Measurements from ENCODE around the gene RTCB.

DNA sequence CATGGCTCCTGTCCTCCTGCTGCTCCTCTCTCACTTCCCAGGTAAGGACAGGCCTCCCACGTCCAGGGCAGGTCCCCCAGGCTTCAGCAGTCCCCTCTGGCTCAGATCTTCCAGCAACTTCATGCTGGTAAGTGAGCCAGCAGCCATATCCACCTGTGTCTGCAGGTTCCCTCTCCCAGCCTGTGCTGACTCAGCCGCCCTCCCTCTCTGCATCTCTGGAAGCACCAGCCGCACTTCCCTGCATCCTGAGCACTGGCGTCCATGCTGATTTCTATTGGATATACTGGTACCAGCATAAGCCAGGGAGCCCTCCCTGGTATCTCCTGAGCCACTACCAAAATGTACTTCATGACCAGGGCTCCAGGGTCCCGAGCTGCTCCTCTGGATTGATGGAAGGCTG lies 35.4 kb downstream of the RTCB start:
- TF ChIP-seq RAD21 (IDR thresholded peaks at IDR 0.05; ENCODE audit: low read depth) (no peak), POLR2AphosphoS5 (IDR thresholded peaks at IDR 0.05; ENCODE audit: low read depth, low read length) (no peak)
- TF ChIP-seq, protein P1, sequence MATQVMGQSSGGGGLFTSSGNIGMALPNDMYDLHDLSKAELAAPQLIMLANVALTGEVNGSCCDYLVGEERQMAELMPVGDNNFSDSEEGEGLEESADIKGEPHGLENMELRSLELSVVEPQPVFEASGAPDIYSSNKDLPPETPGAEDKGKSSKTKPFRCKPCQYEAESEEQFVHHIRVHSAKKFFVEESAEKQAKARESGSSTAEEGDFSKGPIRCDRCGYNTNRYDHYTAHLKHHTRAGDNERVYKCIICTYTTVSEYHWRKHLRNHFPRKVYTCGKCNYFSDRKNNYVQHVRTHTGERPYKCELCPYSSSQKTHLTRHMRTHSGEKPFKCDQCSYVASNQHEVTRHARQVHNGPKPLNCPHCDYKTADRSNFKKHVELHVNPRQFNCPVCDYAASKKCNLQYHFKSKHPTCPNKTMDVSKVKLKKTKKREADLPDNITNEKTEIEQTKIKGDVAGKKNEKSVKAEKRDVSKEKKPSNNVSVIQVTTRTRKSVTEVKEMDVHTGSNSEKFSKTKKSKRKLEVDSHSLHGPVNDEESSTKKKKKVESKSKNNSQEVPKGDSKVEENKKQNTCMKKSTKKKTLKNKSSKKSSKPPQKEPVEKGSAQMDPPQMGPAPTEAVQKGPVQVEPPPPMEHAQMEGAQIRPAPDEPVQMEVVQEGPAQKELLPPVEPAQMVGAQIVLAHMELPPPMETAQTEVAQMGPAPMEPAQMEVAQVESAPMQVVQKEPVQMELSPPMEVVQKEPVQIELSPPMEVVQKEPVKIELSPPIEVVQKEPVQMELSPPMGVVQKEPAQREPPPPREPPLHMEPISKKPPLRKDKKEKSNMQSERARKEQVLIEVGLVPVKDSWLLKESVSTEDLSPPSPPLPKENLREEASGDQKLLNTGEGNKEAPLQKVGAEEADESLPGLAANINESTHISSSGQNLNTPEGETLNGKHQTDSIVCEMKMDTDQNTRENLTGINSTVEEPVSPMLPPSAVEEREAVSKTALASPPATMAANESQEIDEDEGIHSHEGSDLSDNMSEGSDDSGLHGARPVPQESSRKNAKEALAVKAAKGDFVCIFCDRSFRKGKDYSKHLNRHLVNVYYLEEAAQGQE (IDR thresholded peaks at IDR 0.05; ENCODE audit: low read depth) = no peak
- TF ChIP-seq, protein P2, sequence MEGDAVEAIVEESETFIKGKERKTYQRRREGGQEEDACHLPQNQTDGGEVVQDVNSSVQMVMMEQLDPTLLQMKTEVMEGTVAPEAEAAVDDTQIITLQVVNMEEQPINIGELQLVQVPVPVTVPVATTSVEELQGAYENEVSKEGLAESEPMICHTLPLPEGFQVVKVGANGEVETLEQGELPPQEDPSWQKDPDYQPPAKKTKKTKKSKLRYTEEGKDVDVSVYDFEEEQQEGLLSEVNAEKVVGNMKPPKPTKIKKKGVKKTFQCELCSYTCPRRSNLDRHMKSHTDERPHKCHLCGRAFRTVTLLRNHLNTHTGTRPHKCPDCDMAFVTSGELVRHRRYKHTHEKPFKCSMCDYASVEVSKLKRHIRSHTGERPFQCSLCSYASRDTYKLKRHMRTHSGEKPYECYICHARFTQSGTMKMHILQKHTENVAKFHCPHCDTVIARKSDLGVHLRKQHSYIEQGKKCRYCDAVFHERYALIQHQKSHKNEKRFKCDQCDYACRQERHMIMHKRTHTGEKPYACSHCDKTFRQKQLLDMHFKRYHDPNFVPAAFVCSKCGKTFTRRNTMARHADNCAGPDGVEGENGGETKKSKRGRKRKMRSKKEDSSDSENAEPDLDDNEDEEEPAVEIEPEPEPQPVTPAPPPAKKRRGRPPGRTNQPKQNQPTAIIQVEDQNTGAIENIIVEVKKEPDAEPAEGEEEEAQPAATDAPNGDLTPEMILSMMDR (IDR thresholded peaks at IDR 0.05 in 2 of 3, conservative IDR thresholded peaks at IDR 0.05 in 1 of 3; ENCODE audit: borderline replicate concordance in 1 of 3, insufficient read depth in 1 of 3, low read depth in 2 of 3, low read length in 2 of 3) = no peak
